KMS-11 (cell line): ENCODE data around the gene NR3C1.

Source experiments
- H2AFZ ChIP-seq: fragments of 200-600 bp; sonication (generic); 2 replicates; pipeline ENCODE4 v1.6.1; 2016; ENCODE audit warnings: antibody characterized with exemption, mixed run types, low read depth
- H3K27ac ChIP-seq: fragments of 200-600 bp; sonication (generic); 2 replicates; pipeline ENCODE4 v1.6.1; 2016; ENCODE audit warnings: mild to moderate bottlenecking, mixed run types
- H3K27me3 ChIP-seq: fragments of 200-600 bp; sonication (generic); 2 replicates; pipeline ENCODE4 v1.6.1; 2017; ENCODE audit warnings: mild to moderate bottlenecking, low read depth, mixed run types, moderate library complexity; ENCODE audit not compliant: insufficient read depth
- H3K36me3 ChIP-seq: fragments of 200-600 bp; sonication (generic); 2 replicates; pipeline ENCODE4 v1.6.1; 2017; ENCODE audit warnings: mild to moderate bottlenecking, mixed run types; ENCODE audit not compliant: insufficient read depth
- H3K4me1 ChIP-seq: fragments of 200-600 bp; sonication (generic); 2 replicates; pipeline ENCODE4 v1.6.1; 2016; ENCODE audit warnings: mild to moderate bottlenecking, low read depth, mixed run types; ENCODE audit not compliant: poor library complexity, severe bottlenecking
- H3K4me2 ChIP-seq: fragments of 200-600 bp; sonication (generic); 2 replicates; pipeline ENCODE4 v1.7.0; 2016; ENCODE audit warnings: mild to moderate bottlenecking, mixed run types
- H3K4me3 ChIP-seq: fragments of 200-600 bp; sonication (generic); IDR thresholded peaks from 2 replicates; pipeline ENCODE4 v1.6.1; 2017; ENCODE audit warnings: low read depth, low read length, mixed read lengths; ENCODE audit not compliant: insufficient read depth
- H3K79me2 ChIP-seq: fragments of 200-600 bp; sonication (generic); 2 replicates; pipeline ENCODE4 v1.6.1; 2016; ENCODE audit warnings: low read depth, mixed run types; ENCODE audit not compliant: insufficient read depth
- H3K9ac ChIP-seq: fragments of 200-600 bp; sonication (generic); 2 replicates; pipeline ENCODE4 v1.6.1; 2016; ENCODE audit warnings: mild to moderate bottlenecking, mixed run types
- H4K20me1 ChIP-seq: fragments of 200-600 bp; sonication (generic); 2 replicates; pipeline ENCODE4 v1.6.1; 2016; ENCODE audit warnings: mild to moderate bottlenecking, mixed run types; ENCODE audit not compliant: insufficient read depth
- CTCF ChIP-seq: fragments of 200-600 bp; sonication (generic); conservative IDR thresholded peaks from 2 replicates; pipeline ENCODE4 v1.6.1; 2017; ENCODE audit warnings: low read depth, mild to moderate bottlenecking, antibody characterized with exemption, low read length, moderate library complexity, mixed read lengths

Gene NR3C1

GRCh38 chr5:143275512-143276363 is 127.7 kb downstream of the NR3C1 start:
- H3K36me3 ChIP-seq, result no peaks in the 10 kb centered on the region; the same call in 1 of the 2 replicates
- H4K20me1 ChIP-seq, result no peaks in the 10 kb centered on the region
- no peak overlapping the region for H2AFZ ChIP-seq
- TF ChIP-seq CTCF, result no peak
- no peak overlapping the region for H3K4me2 ChIP-seq
- no peaks in the 10 kb centered on the region for H3K79me2 ChIP-seq
- H3K4me3 ChIP-seq, result no peak overlapping the region
- H3K27me3 ChIP-seq, result no peaks in the 10 kb centered on the region
- peaks cover 49% of the 10 kb centered on the region for H3K4me1 ChIP-seq
- H3K9ac ChIP-seq, result no peak overlapping the region
- H3K27ac ChIP-seq, result no peak overlapping the region

- no peak overlapping the region for H3K4me2 ChIP-seq
- H4K20me1 ChIP-seq, result no peaks in the 10 kb centered on the region
- no peaks in the 10 kb centered on the region for H3K79me2 ChIP-seq
- H3K4me3 ChIP-seq, result no peak overlapping the region
- no peak for TF ChIP-seq CTCF
- H3K36me3 ChIP-seq, result no peaks in the 10 kb centered on the region
- H3K9ac ChIP-seq, result no peak overlapping the region
- no peak overlapping the region for H2AFZ ChIP-seq
- H3K4me1 ChIP-seq, result peaks cover 49% of the 10 kb centered on the region
- H3K27ac ChIP-seq, result no peak overlapping the region
- no peaks in the 10 kb centered on the region for H3K27me3 ChIP-seq
These were observed 128.5 kb downstream of the NR3C1 start for GRCh38 chr5:143274952-143275351.

- H3K27ac ChIP-seq, result no peak overlapping the region
- no peaks in the 10 kb centered on the region for H3K36me3 ChIP-seq
- H2AFZ ChIP-seq, result no peak overlapping the region
- H3K4me1 ChIP-seq, result peaks cover 28% of the 10 kb centered on the region
- H3K27me3 ChIP-seq, result no peaks in the 10 kb centered on the region
- no peaks in the 10 kb centered on the region for H3K79me2 ChIP-seq
- H4K20me1 ChIP-seq, result no peaks in the 10 kb centered on the region
- no peak for TF ChIP-seq CTCF
- H3K4me2 ChIP-seq, result no peak overlapping the region
- no peak overlapping the region for H3K4me3 ChIP-seq
- H3K9ac ChIP-seq, result no peak overlapping the region
These were observed 132.1 kb downstream of the NR3C1 start for GRCh38 chr5:143271431-143271830.

DNA sequence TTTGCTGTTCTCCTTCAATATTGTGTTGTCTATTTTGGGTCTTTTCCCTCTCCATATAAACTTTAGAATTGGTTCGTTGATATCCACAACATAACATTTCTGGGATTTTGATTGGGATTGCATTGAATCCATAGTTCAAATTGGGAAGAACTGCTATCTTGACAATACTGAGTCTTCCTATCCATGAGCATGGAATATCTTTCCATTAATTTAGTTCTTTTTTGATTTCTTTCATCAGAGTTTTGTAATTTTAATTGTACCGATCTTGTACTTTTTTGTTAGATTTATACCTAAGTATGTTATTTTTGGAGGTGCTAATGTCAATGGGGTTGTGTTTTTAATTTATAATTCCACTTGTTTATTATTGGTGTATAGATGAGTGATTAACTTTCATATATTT is 135.1 kb downstream of the NR3C1 start:
- no peak overlapping the region for H3K4me3 ChIP-seq
- no peaks in the 10 kb centered on the region for H3K36me3 ChIP-seq
- TF ChIP-seq CTCF, result no peak
- no peak overlapping the region for H3K4me2 ChIP-seq
- no peak overlapping the region for H2AFZ ChIP-seq
- H3K79me2 ChIP-seq, result no peaks in the 10 kb centered on the region
- no peak overlapping the region for H3K9ac ChIP-seq
- peaks cover 32% of the 10 kb centered on the region for H3K4me1 ChIP-seq
- no peaks in the 10 kb centered on the region for H3K27me3 ChIP-seq
- H4K20me1 ChIP-seq, result no peaks in the 10 kb centered on the region
- no peak overlapping the region for H3K27ac ChIP-seq
